OCI-LY1 (cell line): ENCODE measurements around the gene MAPK10.

Experiments used
- H2AFZ ChIP-seq: fragments of 200-600 bp; sonication (generic), shearing (Covaris generic); 2 replicates; pipeline ENCODE4 v1.6.0; 2014; ENCODE audit warnings: antibody characterized with exemption, mild to moderate bottlenecking, low read length
- H3F3A ChIP-seq: fragments of 200-600 bp; sonication (generic), shearing (Covaris generic); 2 replicates; pipeline ENCODE4 v1.6.0; 2014; ENCODE audit warnings: mild to moderate bottlenecking, antibody characterized with exemption, low read length, moderate library complexity; ENCODE audit not compliant: insufficient read depth
- H3K27ac ChIP-seq: fragments of 200-600 bp; sonication (generic); 2 replicates; pipeline ENCODE4 v1.5.1; 2014; ENCODE audit warnings: low read length, mixed run types, mild to moderate bottlenecking, low read depth; ENCODE audit not compliant: poor library complexity, severe bottlenecking
- H3K27me3 ChIP-seq: fragments of 200-600 bp; sonication (generic); 2 replicates; pipeline ENCODE4 v1.6.0; 2014; ENCODE audit warnings: antibody characterized with exemption, mild to moderate bottlenecking, low read length, moderate library complexity; ENCODE audit not compliant: insufficient read depth
- H3K36me3 ChIP-seq: fragments of 200-600 bp; sonication (generic); 2 replicates; pipeline ENCODE4 v1.6.1; 2014; ENCODE audit warnings: mild to moderate bottlenecking, antibody characterized with exemption, low read length, moderate library complexity, mixed read lengths; ENCODE audit not compliant: insufficient read depth
- H3K4me1 ChIP-seq: fragments of 200-600 bp; sonication (generic); 2 replicates; pipeline ENCODE4 v1.5.1; 2014; ENCODE audit warnings: mild to moderate bottlenecking, low read length, moderate library complexity; ENCODE audit not compliant: insufficient read depth, severe bottlenecking
- H3K4me2 ChIP-seq: fragments of 200-600 bp; sonication (generic), shearing (Covaris generic); 2 replicates; pipeline ENCODE4 v1.6.1; 2014; ENCODE audit warnings: low read length
- H3K4me3 ChIP-seq: fragments of 200-600 bp; sonication (generic); 2 replicates; pipeline ENCODE4 v1.5.1; 2014; ENCODE audit warnings: low read length, low read depth, mild to moderate bottlenecking, mixed read lengths; ENCODE audit not compliant: poor library complexity, severe bottlenecking
- H3K79me2 ChIP-seq: fragments of 200-600 bp; shearing (Covaris generic); 2 replicates; pipeline ENCODE4 v1.6.1; 2016; ENCODE audit warnings: mixed run types, low read length, mixed read lengths; ENCODE audit not compliant: insufficient read depth
- H3K9ac ChIP-seq: fragments of 200-600 bp; sonication (generic), shearing (Covaris generic); 2 replicates; pipeline ENCODE4 v1.6.1; 2014; ENCODE audit warnings: mild to moderate bottlenecking, low read length, mixed read lengths
- H3K9me2 ChIP-seq: fragments of 200-600 bp; sonication (generic), shearing (Covaris generic); 2 replicates; pipeline ENCODE4 v1.6.1; 2014; ENCODE audit warnings: low read depth, mild to moderate bottlenecking, low read length, mixed read lengths
- H3K9me3 ChIP-seq: fragments of 200-600 bp; shearing (Covaris generic); 2 replicates; pipeline ENCODE4 v1.6.1; 2014; ENCODE audit warnings: low read length, mixed read lengths
- H4K20me1 ChIP-seq: fragments of 200-600 bp; sonication (generic), shearing (Covaris generic); 2 replicates; pipeline ENCODE4 v1.6.0; 2016; ENCODE audit warnings: mild to moderate bottlenecking, low read length; ENCODE audit not compliant: insufficient read depth
- CTCF ChIP-seq: fragments of 200-600 bp; sonication (generic), shearing (Covaris generic); IDR thresholded peaks from 2 replicates; pipeline ENCODE4 v1.5.1; 2017; ENCODE audit warnings: mild to moderate bottlenecking, antibody characterized with exemption, low read length, moderate library complexity, mixed read lengths
- EZH2 ChIP-seq: fragments of 200-600 bp; sonication (generic), shearing (Covaris generic); IDR thresholded peaks from 2 replicates; pipeline ENCODE4 v1.8.0; 2017; ENCODE audit warnings: borderline replicate concordance, mixed run types, mild to moderate bottlenecking, antibody characterized with exemption, low read length, moderate library complexity, mixed read lengths

The MAPK10 gene

GRCh38 chr4:86033171-86033570 lies 326.7 kb downstream of the MAPK10 start:
- no peaks in the 10 kb centered on the region for H3K27me3 ChIP-seq
- no peak overlapping the region for H3K4me2 ChIP-seq
- no peaks in the 10 kb centered on the region for H3K9me2 ChIP-seq
- no peaks in the 10 kb centered on the region for H3K36me3 ChIP-seq
- H3K27ac ChIP-seq: no peak overlapping the region
- no peaks in the 10 kb centered on the region for H3F3A ChIP-seq
- TF ChIP-seq EZH2 (no peak), CTCF (no peak)
- no peak overlapping the region for H2AFZ ChIP-seq
- H3K4me1 ChIP-seq: no peaks in the 10 kb centered on the region
- no peak overlapping the region for H3K9ac ChIP-seq
- H3K79me2 ChIP-seq: no peaks in the 10 kb centered on the region
- H3K4me3 ChIP-seq: no peak overlapping the region
- H3K9me3 ChIP-seq: no peaks in the 10 kb centered on the region
- no peaks in the 10 kb centered on the region for H4K20me1 ChIP-seq

GRCh38 chr4:86032476-86033022 lies 327.3 kb downstream of the MAPK10 start:
- Histone ChIP-seq H2AFZ (no peak overlapping the region), H3K9me2 (no peaks in the 10 kb centered on the region), H3K27ac (no peak overlapping the region), H4K20me1 (no peaks in the 10 kb centered on the region), H3K36me3 (no peaks in the 10 kb centered on the region), H3K4me3 (no peak overlapping the region), H3F3A (no peaks in the 10 kb centered on the region), H3K79me2 (no peaks in the 10 kb centered on the region), H3K27me3 (no peaks in the 10 kb centered on the region), H3K9ac (no peak overlapping the region), H3K4me2 (no peak overlapping the region), H3K9me3 (no peaks in the 10 kb centered on the region), H3K4me1 (no peaks in the 10 kb centered on the region)
- TF ChIP-seq EZH2: no peak
- no peak for TF ChIP-seq CTCF

- no peaks in the 10 kb centered on the region for H3K27me3 ChIP-seq
- H3K79me2 ChIP-seq: no peaks in the 10 kb centered on the region
- no peaks in the 10 kb centered on the region for H3F3A ChIP-seq
- no peak overlapping the region for H3K27ac ChIP-seq
- no peak overlapping the region for H3K4me2 ChIP-seq
- H3K9me2 ChIP-seq: no peaks in the 10 kb centered on the region
- no peaks in the 10 kb centered on the region for H3K9me3 ChIP-seq
- no peaks in the 10 kb centered on the region for H3K4me1 ChIP-seq
- no peak for TF ChIP-seq EZH2
- no peak for TF ChIP-seq CTCF
- H2AFZ ChIP-seq: no peak overlapping the region
- H3K36me3 ChIP-seq: no peaks in the 10 kb centered on the region
- no peak overlapping the region for H3K9ac ChIP-seq
- H3K4me3 ChIP-seq: no peak overlapping the region
- H4K20me1 ChIP-seq: no peaks in the 10 kb centered on the region
These were observed 327.9 kb downstream of the MAPK10 start for GRCh38 chr4:86031927-86032326.
